Activated CD4-positive, alpha-beta memory T cell treated with anti-CD3 and anti-CD28 coated beads for 36 hours (primary cell): Measurements from ENCODE around the gene OPRL1. TPM values are rescaled to one million over a fixed set of nuclear protein-coding genes. Genes with fewer than 3 reads are reported as not detected.
A peak's percentile ranks its signal among the peaks of the same experiment; 100 is the strongest.

Experiments
- CTCF ChIA-PET: fragments of 350-600 bp; sonication (Branson Sonifier 250); formaldehyde crosslinking; loops from one replicate; lab custom pipeline; 2021; ENCODE audit warnings: antibody characterized with exemption, inconsistent platforms; lab: Charles Lee
- POLR2A ChIA-PET: fragments of 350-600 bp; sonication (Branson Sonifier 250); formaldehyde crosslinking; loops from one replicate; lab custom pipeline; 2021; ENCODE audit warnings: antibody characterized with exemption; lab: Charles Lee
- DNase-seq: peaks from one replicate; pipeline ENCODE4 v3.0.0-alpha.2; 2020
- H3K27ac Mint-ChIP-seq: one replicate; pipeline ENCODE4 v1.8.0; 2021; ENCODE audit warnings: mixed read lengths
- H3K27me3 Mint-ChIP-seq: one replicate; pipeline ENCODE4 v1.8.0; 2021; ENCODE audit warnings: mixed read lengths
- H3K36me3 Mint-ChIP-seq: one replicate; pipeline ENCODE4 v1.8.0; 2021; ENCODE audit warnings: mixed read lengths
- H3K4me1 Mint-ChIP-seq: one replicate; pipeline ENCODE4 v1.8.0; 2021; ENCODE audit warnings: low read depth, mixed read lengths
- H3K4me3 Mint-ChIP-seq: one replicate; pipeline ENCODE4 v1.8.0; 2021; ENCODE audit warnings: mild to moderate bottlenecking, mixed read lengths
- H3K9me3 Mint-ChIP-seq: one replicate; pipeline ENCODE4 v1.8.0; 2021; ENCODE audit warnings: mixed read lengths
- intact Hi-C: fragments of 100-400 bp; cut with micrococcal nuclease; formaldehyde crosslinking; loops from one replicate; pipeline ENCODE4 v1.15.1; 2023
- total RNA-seq, 2 experiments: library from RNA; stranded (reverse); gene quantifications; one replicate each; pipeline ENCODE4 v1.2.3, GENCODE V29; 2021

The OPRL1 gene
- total RNA-seq, 2 experiments from 2014 or later = 0.63 to 0.71 TPM

- Mint-ChIP-seq H3K9me3 (no peaks in the 10 kb centered on the region), H3K4me1 (no peaks in the 10 kb centered on the region), H3K4me3 (no peak overlapping the region), H3K27me3 (no peaks in the 10 kb centered on the region), H3K27ac (no peak overlapping the region), H3K36me3 (no peaks in the 10 kb centered on the region)
- ChIA-PET CTCF (no interaction called here), POLR2A (no interaction called here)
- peak; percentile 3 for DNase-seq
- intact Hi-C loops = no loop called here
Measured at GRCh38 chr20:64109831-64110391, 30.0 kb downstream of the OPRL1 start.

- Mint-ChIP-seq H3K36me3 (no peaks in the 10 kb centered on the region), H3K27me3 (no peaks in the 10 kb centered on the region), H3K4me3 (no peak overlapping the region), H3K27ac (no peak overlapping the region), H3K9me3 (no peaks in the 10 kb centered on the region), H3K4me1 (no peaks in the 10 kb centered on the region)
- intact Hi-C loops = no loop called here
- ChIA-PET CTCF (interaction anchor here (2.8 kb wide), 1 partner anchor 10 kb away, joined by 8 read pairs; no protein-coding TSS in a partner anchor), POLR2A (no interaction called here)
- DNase-seq = peak; percentile 7
Measured at GRCh38 chr20:64110411-64111068, 30.7 kb downstream of the OPRL1 start.

- Mint-ChIP-seq H3K4me3 (no peak overlapping the region), H3K27me3 (no peaks in the 10 kb centered on the region), H3K9me3 (no peaks in the 10 kb centered on the region), H3K36me3 (no peaks in the 10 kb centered on the region), H3K27ac (no peak overlapping the region), H3K4me1 (no peaks in the 10 kb centered on the region)
- intact Hi-C loops = no loop called here
- CTCF ChIA-PET = interaction anchor here (0.8 to 2.8 kb wide), 2 partner anchors 9 to 28 kb away, joined by 4 to 8 read pairs; partner anchors contain the start of gene LKAAEAR1
- no peak for DNase-seq
- POLR2A ChIA-PET = no interaction called here
Measured at GRCh38 chr20:64111841-64112641, 32.2 kb downstream of the OPRL1 start.

GRCh38 chr20:64112691-64113443 lies 33.0 kb downstream of the OPRL1 start:
- no peaks in the 10 kb centered on the region for H3K9me3 Mint-ChIP-seq
- H3K27ac Mint-ChIP-seq = no peak overlapping the region
- DNase-seq = no peak
- H3K36me3 Mint-ChIP-seq = no peaks in the 10 kb centered on the region
- no peak overlapping the region for H3K4me3 Mint-ChIP-seq
- CTCF ChIA-PET = interaction anchor here (0.8 to 2.8 kb wide), 2 partner anchors 8 to 29 kb away, joined by 4 to 8 read pairs; partner anchors contain the start of gene LKAAEAR1
- no peaks in the 10 kb centered on the region for H3K27me3 Mint-ChIP-seq
- no peaks in the 10 kb centered on the region for H3K4me1 Mint-ChIP-seq
- intact Hi-C loops = no loop called here
- POLR2A ChIA-PET = no interaction called here

- ChIA-PET CTCF (interaction anchor here (2.8 kb wide), 1 partner anchor 8 kb away, joined by 8 read pairs; no protein-coding TSS in a partner anchor), POLR2A (no interaction called here)
- H3K27me3 Mint-ChIP-seq = no peaks in the 10 kb centered on the region
- H3K9me3 Mint-ChIP-seq = no peaks in the 10 kb centered on the region
- no peak for DNase-seq
- H3K4me1 Mint-ChIP-seq = no peaks in the 10 kb centered on the region
- no peaks in the 10 kb centered on the region for H3K36me3 Mint-ChIP-seq
- intact Hi-C loops = no loop called here
- H3K4me3 Mint-ChIP-seq = no peak overlapping the region
- no peak overlapping the region for H3K27ac Mint-ChIP-seq
Measured at GRCh38 chr20:64113444-64113775, 33.5 kb downstream of the OPRL1 start.

GRCh38 chr20:64113796-64114355 lies 34.0 kb downstream of the OPRL1 start:
- Mint-ChIP-seq H3K9me3 (no peaks in the 10 kb centered on the region), H3K36me3 (no peaks in the 10 kb centered on the region), H3K4me1 (no peaks in the 10 kb centered on the region), H3K4me3 (no peak overlapping the region), H3K27me3 (no peaks in the 10 kb centered on the region), H3K27ac (no peak overlapping the region)
- CTCF ChIA-PET = no interaction called here
- POLR2A ChIA-PET = no interaction called here
- no peak for DNase-seq
- intact Hi-C loops = no loop called here

GRCh38 chr20:64114356-64114971 lies 34.6 kb downstream of the OPRL1 start:
- H3K27me3 Mint-ChIP-seq = no peaks in the 10 kb centered on the region
- intact Hi-C loops = no loop called here
- no peaks in the 10 kb centered on the region for H3K36me3 Mint-ChIP-seq
- POLR2A ChIA-PET = no interaction called here
- H3K4me3 Mint-ChIP-seq = no peak overlapping the region
- no peak overlapping the region for H3K27ac Mint-ChIP-seq
- CTCF ChIA-PET = no interaction called here
- H3K9me3 Mint-ChIP-seq = no peaks in the 10 kb centered on the region
- no peak for DNase-seq
- H3K4me1 Mint-ChIP-seq = no peaks in the 10 kb centered on the region

GRCh38 chr20:64115171-64115911 lies 35.5 kb downstream of the OPRL1 start:
- DNase-seq = no peak
- peaks cover 6% of the 10 kb centered on the region for H3K4me1 Mint-ChIP-seq
- ChIA-PET CTCF (no interaction called here), POLR2A (no interaction called here)
- intact Hi-C loops = no loop called here
- H3K9me3 Mint-ChIP-seq = no peaks in the 10 kb centered on the region
- no peaks in the 10 kb centered on the region for H3K27me3 Mint-ChIP-seq
- H3K36me3 Mint-ChIP-seq = no peaks in the 10 kb centered on the region
- no peak overlapping the region for H3K4me3 Mint-ChIP-seq
- H3K27ac Mint-ChIP-seq = no peak overlapping the region

GRCh38 chr20:64116016-64116415 lies 36.1 kb downstream of the OPRL1 start:
- H3K36me3 Mint-ChIP-seq = no peaks in the 10 kb centered on the region
- peaks cover 8% of the 10 kb centered on the region for H3K4me1 Mint-ChIP-seq
- no peaks in the 10 kb centered on the region for H3K9me3 Mint-ChIP-seq
- POLR2A ChIA-PET = no interaction called here
- CTCF ChIA-PET = no interaction called here
- no peak overlapping the region for H3K4me3 Mint-ChIP-seq
- H3K27ac Mint-ChIP-seq = no peak overlapping the region
- no peak for DNase-seq
- intact Hi-C loops = no loop called here
- H3K27me3 Mint-ChIP-seq = no peaks in the 10 kb centered on the region

- H3K9me3 Mint-ChIP-seq = no peaks in the 10 kb centered on the region
- ChIA-PET POLR2A (no interaction called here), CTCF (no interaction called here)
- DNase-seq = no peak
- H3K27me3 Mint-ChIP-seq = peaks cover 4% of the 10 kb centered on the region
- intact Hi-C loops = no loop called here
- H3K36me3 Mint-ChIP-seq = no peaks in the 10 kb centered on the region
- peaks cover 8% of the 10 kb centered on the region for H3K4me1 Mint-ChIP-seq
- no peak overlapping the region for H3K27ac Mint-ChIP-seq
- no peak overlapping the region for H3K4me3 Mint-ChIP-seq
Measured at GRCh38 chr20:64116541-64117431, 36.9 kb downstream of the OPRL1 start.
